GM23248 (cell line): ENCODE results near the gene METRNL. TPM values are rescaled to one million over a fixed set of nuclear protein-coding genes. Genes with fewer than 3 reads are reported as not detected.

Experiments used
- DNase-seq: peaks from one replicate; pipeline ENCODE4 v3.0.0-alpha.2; 2015
- H2AFZ ChIP-seq: fragments of 200-600 bp; sonication (generic); 2 replicates; pipeline ENCODE4 v1.6.1; 2016; ENCODE audit warnings: antibody characterized with exemption
- H3F3A ChIP-seq: fragments of 200-600 bp; sonication (generic); 2 replicates; pipeline ENCODE4 v1.6.1; 2016; ENCODE audit warnings: mild to moderate bottlenecking, antibody characterized with exemption, mixed run types; ENCODE audit not compliant: insufficient read depth
- H3K27ac ChIP-seq: fragments of 200-600 bp; sonication (generic); 2 replicates; pipeline ENCODE4 v1.5.1; 2016; ENCODE audit warnings: mild to moderate bottlenecking
- H3K27me3 ChIP-seq: fragments of 200-600 bp; sonication (generic); replicated peaks from 2 replicates; pipeline ENCODE4 v1.6.1; 2016; ENCODE audit warnings: mild to moderate bottlenecking; ENCODE audit not compliant: insufficient read depth
- H3K36me3 ChIP-seq: fragments of 200-600 bp; sonication (generic); 2 replicates; pipeline ENCODE4 v1.6.1; 2016; ENCODE audit warnings: low read depth, mild to moderate bottlenecking
- H3K4me1 ChIP-seq: fragments of 200-600 bp; sonication (generic); 2 replicates; pipeline ENCODE4 v1.6.1; 2016; ENCODE audit warnings: mild to moderate bottlenecking; ENCODE audit not compliant: insufficient read depth
- H3K4me2 ChIP-seq: fragments of 200-600 bp; sonication (generic); one replicate; pipeline ENCODE4 v1.6.1; 2016; ENCODE audit warnings: mild to moderate bottlenecking; ENCODE audit not compliant: unreplicated experiment
- H3K4me3 ChIP-seq: fragments of 200-600 bp; sonication (generic); 2 replicates; pipeline ENCODE4 v1.5.1; 2016; ENCODE audit warnings: mild to moderate bottlenecking
- H3K79me2 ChIP-seq: fragments of 200-600 bp; sonication (generic); 2 replicates; pipeline ENCODE4 v1.6.1; 2016; ENCODE audit warnings: mild to moderate bottlenecking; ENCODE audit not compliant: insufficient read depth
- H3K9ac ChIP-seq: fragments of 200-600 bp; sonication (generic); 2 replicates; pipeline ENCODE4 v1.6.1; 2016; ENCODE audit warnings: mild to moderate bottlenecking
- H3K9me2 ChIP-seq: fragments of 200-600 bp; sonication (generic); 2 replicates; pipeline ENCODE4 v1.6.1; 2016; ENCODE audit warnings: mixed run types, mild to moderate bottlenecking, moderate library complexity; ENCODE audit not compliant: insufficient read depth
- H3K9me3 ChIP-seq: fragments of 200-600 bp; sonication (generic); one replicate; pipeline ENCODE4 v1.6.1; 2017; ENCODE audit warnings: low read depth
- H4K20me1 ChIP-seq: fragments of 200-600 bp; sonication (generic); 2 replicates; pipeline ENCODE4 v1.6.0; 2016; ENCODE audit not compliant: insufficient read depth
- EZH2 ChIP-seq: fragments of 200-600 bp; sonication (generic); IDR thresholded peaks from 2 replicates; pipeline ENCODE4 v1.6.1; 2018; ENCODE audit warnings: antibody characterized with exemption, mild to moderate bottlenecking; ENCODE audit not compliant: insufficient read depth, poor library complexity, severe bottlenecking
- EZH2phosphoT487 ChIP-seq: fragments of 200-600 bp; sonication (generic); IDR thresholded peaks from 2 replicates; pipeline ENCODE4 v1.6.1; 2018; ENCODE audit warnings: antibody characterized with exemption, moderate library complexity, mild to moderate bottlenecking, low read depth; ENCODE audit not compliant: insufficient read depth
- WGBS, 2 experiments: methylation state at CpG; one replicate each; pipeline ENCODE4 v1.1.6; 2015 to 2017; ENCODE audit warnings: low lambda C conversion rate in 2 of 2, low coverage in 1 of 2; ENCODE audit errors: missing lambda C conversion rate in 2 of 2; 5-methylcytosine and 5-hydroxymethylcytosine counted together
- in situ Hi-C: fragments of 300-500 bp; cut with MboI; formaldehyde crosslinking; loops from 2 replicates; pipeline ENCODE4 v1.15.0; 2020
- polyA plus RNA-seq: library from polyadenylated mRNA; unstranded; fragments of >200 nt; fragmentation: Nextera tagmentation; extraction: Ambion mirVana; gene quantifications from 2 replicates; pipeline ENCODE4 v1.2.1, GENCODE V29; 2016
- total RNA-seq: library from RNA; depleted of rRNA; stranded (reverse); fragments of >200 nt; shearing (Covaris generic); gene quantifications from 2 replicates; pipeline ENCODE4 v1.2.3, GENCODE V29; 2014

The METRNL gene
- total and polyA plus RNA-seq, 2 experiments from 2014 or later = 28.4 to 305 TPM

DNA sequence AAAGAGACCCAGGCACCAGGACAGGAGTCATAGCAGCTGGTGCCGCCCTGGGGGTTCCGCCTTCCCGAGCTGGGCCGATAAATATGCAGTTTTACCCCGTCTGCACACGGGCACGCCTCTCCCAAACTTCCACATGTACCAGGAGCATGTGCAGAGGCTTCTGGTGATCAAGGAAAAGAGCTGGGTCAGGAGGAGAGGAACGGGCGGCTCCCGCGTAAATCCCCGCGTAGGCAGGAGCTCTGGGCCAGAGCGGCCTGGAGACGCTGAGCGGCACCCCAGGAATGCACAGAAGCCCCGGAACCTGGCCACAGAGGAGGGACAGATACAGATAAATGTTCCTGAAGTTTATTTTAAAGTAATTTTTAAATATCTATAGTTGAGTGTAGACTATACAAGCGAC lies 46.6 kb upstream of the METRNL start:
- H4K20me1 ChIP-seq = no peaks in the 10 kb centered on the region
- H3K9me2 ChIP-seq = no peaks in the 10 kb centered on the region
- H3K9me3 ChIP-seq = no peaks in the 10 kb centered on the region
- no peak overlapping the region for H3K4me3 ChIP-seq
- H3K4me1 ChIP-seq = no peaks in the 10 kb centered on the region
- no peaks in the 10 kb centered on the region for H3F3A ChIP-seq
- WGBS, 2 experiments = 91 to 98% methylated on average over 17 to 18 of the region's 18 CpGs
- no peak overlapping the region for H3K4me2 ChIP-seq
- TF ChIP-seq EZH2 (no peak), EZH2phosphoT487 (no peak)
- H3K27me3 ChIP-seq = no peaks in the 10 kb centered on the region
- in situ Hi-C loops = no loop called here
- no peaks in the 10 kb centered on the region for H3K36me3 ChIP-seq
- no peaks in the 10 kb centered on the region for H3K79me2 ChIP-seq
- DNase-seq = no peak
- H3K9ac ChIP-seq = no peak overlapping the region
- H2AFZ ChIP-seq = no peak overlapping the region
- H3K27ac ChIP-seq = no peak overlapping the region

DNA sequence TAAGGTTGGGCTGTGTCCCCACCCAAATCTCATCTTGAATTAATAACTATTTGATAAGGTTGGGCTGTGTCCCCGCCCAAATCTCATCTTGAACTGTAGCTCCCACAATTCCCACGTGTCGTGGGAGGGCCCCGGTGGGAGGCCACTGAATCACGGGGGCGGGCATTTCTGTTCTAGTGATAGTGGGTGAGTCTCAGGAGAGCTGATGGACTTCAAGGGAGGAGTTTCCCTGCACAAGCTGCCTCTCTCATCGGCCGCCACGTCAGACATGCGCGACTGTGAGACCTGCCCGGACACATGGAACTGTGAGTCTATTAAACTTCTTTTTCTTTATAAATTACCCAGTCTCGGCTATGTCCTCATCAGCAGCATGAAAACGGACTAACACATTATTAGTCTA lies 44.9 kb upstream of the METRNL start:
- 95% methylated on average over 12 to 14 of the region's 14 CpGs for WGBS, 2 experiments
- in situ Hi-C loops = no loop called here
- no peak overlapping the region for H3K9ac ChIP-seq

DNA sequence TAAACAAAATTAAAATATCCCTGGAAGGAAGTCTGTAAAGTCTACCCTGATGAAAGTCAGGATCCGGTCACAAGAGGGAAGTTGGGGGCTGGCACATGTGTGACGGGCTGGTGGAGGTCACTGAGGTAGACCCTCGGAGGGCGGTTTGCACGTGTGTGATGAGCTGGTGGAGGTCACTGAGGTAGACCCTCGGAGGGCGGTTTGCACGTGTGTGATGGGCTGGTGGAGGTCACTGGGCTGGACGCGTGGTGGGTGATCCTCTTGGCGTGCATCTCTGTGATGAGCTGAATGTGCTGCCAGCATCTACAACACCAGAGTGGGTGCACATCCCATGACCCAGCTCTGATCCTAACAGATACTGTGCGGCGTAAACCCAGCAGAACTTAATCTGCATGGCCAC lies 43.7 kb upstream of the METRNL start:
- Histone ChIP-seq H2AFZ (no peak overlapping the region), H3K27ac (no peak overlapping the region), H3K4me3 (no peak overlapping the region), H3K9me2 (no peaks in the 10 kb centered on the region), H3K9ac (no peak overlapping the region), H3K79me2 (no peaks in the 10 kb centered on the region; the same call in 1 of the 2 replicates), H4K20me1 (no peaks in the 10 kb centered on the region), H3K4me2 (no peak overlapping the region), H3K4me1 (no peaks in the 10 kb centered on the region), H3F3A (no peaks in the 10 kb centered on the region), H3K27me3 (no peaks in the 10 kb centered on the region), H3K9me3 (no peaks in the 10 kb centered on the region), H3K36me3 (peaks cover 8% of the 10 kb centered on the region; the same call in 1 of the 2 replicates)
- TF ChIP-seq EZH2 (no peak), EZH2phosphoT487 (no peak)
- DNase-seq = no peak
- 87 to 90% methylated on average over 13 of the region's 13 CpGs for WGBS, 2 experiments
- in situ Hi-C loops = no loop called here

More for the DNA sequence above, 44.9 kb upstream of the METRNL start:
- no peak overlapping the region for H3K27ac ChIP-seq
- no peaks in the 10 kb centered on the region for H3F3A ChIP-seq
- no peaks in the 10 kb centered on the region for H4K20me1 ChIP-seq
- TF ChIP-seq EZH2phosphoT487 (no peak), EZH2 (no peak)
- H3K9me3 ChIP-seq = no peaks in the 10 kb centered on the region
- no peak overlapping the region for H3K4me3 ChIP-seq
- no peak for DNase-seq
- H3K36me3 ChIP-seq = no peaks in the 10 kb centered on the region
- H3K4me2 ChIP-seq = no peak overlapping the region
- no peak overlapping the region for H2AFZ ChIP-seq
- no peaks in the 10 kb centered on the region for H3K9me2 ChIP-seq
- H3K4me1 ChIP-seq = no peaks in the 10 kb centered on the region
- no peaks in the 10 kb centered on the region for H3K27me3 ChIP-seq
- no peaks in the 10 kb centered on the region for H3K79me2 ChIP-seq

DNA sequence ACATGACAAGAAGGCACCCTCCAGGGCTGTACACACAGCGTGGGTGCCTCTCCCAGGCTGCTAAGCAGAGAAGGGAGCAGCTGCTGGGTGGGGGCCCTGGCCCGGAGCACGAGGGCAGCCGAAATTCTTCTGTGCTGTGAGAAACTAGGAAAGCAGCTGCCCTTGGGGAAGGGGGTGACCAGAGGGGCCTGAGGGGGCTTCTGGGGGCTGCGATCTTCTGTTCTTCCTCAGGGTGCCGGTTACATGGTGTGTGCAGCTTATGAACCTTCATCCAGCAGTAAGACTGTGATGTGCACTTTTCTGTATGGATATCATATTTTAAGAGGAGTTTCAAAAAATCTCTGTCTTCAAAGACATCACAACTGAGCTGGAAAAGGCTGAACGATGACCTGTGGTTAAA lies 43.2 kb upstream of the METRNL start:
- in situ Hi-C loops = no loop called here
- Histone ChIP-seq H4K20me1 (no peaks in the 10 kb centered on the region), H3K79me2 (no peaks in the 10 kb centered on the region; the same call in 1 of the 2 replicates), H2AFZ (no peak overlapping the region), H3K9me3 (no peaks in the 10 kb centered on the region), H3K36me3 (peaks cover 9% of the 10 kb centered on the region; the same call in 1 of the 2 replicates), H3K4me1 (no peaks in the 10 kb centered on the region), H3F3A (no peaks in the 10 kb centered on the region), H3K4me3 (no peak overlapping the region), H3K27me3 (no peaks in the 10 kb centered on the region), H3K4me2 (no peak overlapping the region), H3K9ac (no peak overlapping the region), H3K27ac (no peak overlapping the region), H3K9me2 (no peaks in the 10 kb centered on the region)
- TF ChIP-seq EZH2phosphoT487 (no peak), EZH2 (no peak)
- no peak for DNase-seq
- WGBS, 2 experiments = 84 to 94% methylated on average over 7 of the region's 7 CpGs

DNA sequence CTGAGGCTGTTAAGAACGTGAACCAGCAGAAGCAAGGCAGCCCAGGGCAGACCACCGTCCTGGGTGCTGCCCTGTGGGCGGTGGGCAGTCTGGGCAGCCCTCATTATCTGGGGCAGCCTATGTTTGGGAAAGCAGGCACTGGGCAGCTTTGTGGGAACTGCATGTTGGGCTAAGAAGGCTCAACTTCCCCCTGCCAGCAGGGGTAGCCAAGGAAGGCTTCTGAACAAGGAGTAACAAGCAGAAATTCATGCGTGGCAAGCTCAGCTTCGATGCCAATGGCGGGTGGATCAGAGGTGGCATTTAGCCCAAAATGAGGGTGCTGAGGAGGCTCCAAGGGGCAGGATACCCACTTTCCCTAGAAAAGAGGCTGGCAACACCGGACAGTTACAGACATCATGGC lies 42.7 kb upstream of the METRNL start:
- no peaks in the 10 kb centered on the region for H3F3A ChIP-seq
- H2AFZ ChIP-seq = no peak overlapping the region
- no peaks in the 10 kb centered on the region for H3K9me3 ChIP-seq
- 53 to 63% methylated on average over 7 of the region's 7 CpGs for WGBS, 2 experiments
- no peaks in the 10 kb centered on the region for H4K20me1 ChIP-seq
- no peaks in the 10 kb centered on the region for H3K27me3 ChIP-seq
- no peaks in the 10 kb centered on the region for H3K4me1 ChIP-seq
- no peak overlapping the region for H3K4me2 ChIP-seq
- no peak overlapping the region for H3K4me3 ChIP-seq
- H3K9ac ChIP-seq = no peak overlapping the region
- no peak overlapping the region for H3K27ac ChIP-seq
- DNase-seq = no peak
- H3K36me3 ChIP-seq = peaks cover 9% of the 10 kb centered on the region; the same call in 1 of the 2 replicates
- in situ Hi-C loops = no loop called here
- no peaks in the 10 kb centered on the region; the same call in 1 of the 2 replicates for H3K79me2 ChIP-seq
- TF ChIP-seq EZH2 (no peak), EZH2phosphoT487 (no peak)
- H3K9me2 ChIP-seq = no peaks in the 10 kb centered on the region
